HG02852 (cell line): ENCODE data around the gene FETUB.
A peak's percentile ranks its signal among the peaks of the same experiment; 100 is the strongest.
"Not testable (repeated sequence)": the region's sequence is repeated elsewhere in the genome, so short reads cannot be mapped to it uniquely, and the experiment has no call there.

Source experiments
- ATAC-seq: cut with Tn5 transposase; IDR thresholded peaks from one replicate; pipeline ENCODE4 v1.9.1; 2021; ENCODE audit warnings: mild to moderate bottlenecking, moderate library complexity; ENCODE audit not compliant: unreplicated experiment

FETUB gene

GRCh38 chr3:186668426-186668825 lies 28.2 kb downstream of the FETUB start:
- no peak for ATAC-seq

- no peak for ATAC-seq
Measured at GRCh38 chr3:186669378-186670084, 29.3 kb downstream of the FETUB start.

- no peak for ATAC-seq
Measured at GRCh38 chr3:186670155-186670554, 30.0 kb downstream of the FETUB start.

GRCh38 chr3:186671051-186671450 lies 30.9 kb downstream of the FETUB start:
- no peak for ATAC-seq

GRCh38 chr3:186678604-186679003 lies 38.4 kb downstream of the FETUB start:
- no peak for ATAC-seq

- no peak for ATAC-seq
Measured at GRCh38 chr3:186679151-186679550, 39.0 kb downstream of the FETUB start.

GRCh38 chr3:186680869-186681268 lies 40.7 kb downstream of the FETUB start:
- no peak for ATAC-seq

- ATAC-seq, result no peak
Measured at GRCh38 chr3:186682812-186683211, 42.6 kb downstream of the FETUB start.

- no peak for ATAC-seq
Measured at GRCh38 chr3:186683979-186684378, 43.8 kb downstream of the FETUB start.

GRCh38 chr3:186686475-186686874 lies 46.3 kb downstream of the FETUB start:
- not testable (repeated sequence) for ATAC-seq

GRCh38 chr3:186687120-186687651 lies 47.0 kb downstream of the FETUB start:
- no peak for ATAC-seq

- not testable (repeated sequence) for ATAC-seq
Measured at GRCh38 chr3:186690304-186690703, 50.1 kb downstream of the FETUB start.

- ATAC-seq, result no peak
Measured at GRCh38 chr3:186691676-186692075, 51.5 kb downstream of the FETUB start.

GRCh38 chr3:186693843-186694242 lies 53.6 kb downstream of the FETUB start:
- no peak for ATAC-seq

- ATAC-seq, result no peak
Measured at GRCh38 chr3:186694288-186695032, 54.3 kb downstream of the FETUB start.

- no peak for ATAC-seq
Measured at GRCh38 chr3:186696522-186696921, 56.3 kb downstream of the FETUB start.

GRCh38 chr3:186697510-186697909 lies 57.3 kb downstream of the FETUB start:
- no peak for ATAC-seq

GRCh38 chr3:186700267-186700666 lies 60.1 kb downstream of the FETUB start:
- ATAC-seq, result peak; percentile 70

- ATAC-seq, result not testable (repeated sequence)
Measured at GRCh38 chr3:186702451-186702850, 62.3 kb downstream of the FETUB start.
